Neuronal stem cell (in vitro differentiated cells): ENCODE measurements around the gene TGIF1.
A peak's percentile ranks its signal among the peaks of the same experiment; 100 is the strongest.

Experiments
- DNase-seq: peaks from one replicate; pipeline ENCODE4 v3.0.0-alpha.2; 2013; ENCODE audit warnings: low spot score
- H2AFZ ChIP-seq: one replicate; pipeline ENCODE4 v1.6.1; 2013; ENCODE audit warnings: mild to moderate bottlenecking, low read length, inconsistent platforms
- H2AK5ac ChIP-seq: 2 replicates; pipeline ENCODE4 v1.6.1; 2013; ENCODE audit warnings: low read depth, mild to moderate bottlenecking, inconsistent platforms, low read length, moderate library complexity, mixed read lengths
- H2BK120ac ChIP-seq: 2 replicates; pipeline ENCODE4 v1.6.1; 2013; ENCODE audit warnings: low read depth, mild to moderate bottlenecking, inconsistent platforms, low read length, moderate library complexity, mixed read lengths
- H2BK12ac ChIP-seq: one replicate; pipeline ENCODE4 v1.6.1; 2013; ENCODE audit warnings: low read length, inconsistent platforms
- H2BK15ac ChIP-seq: 2 replicates; pipeline ENCODE4 v1.6.1; 2013; ENCODE audit warnings: mild to moderate bottlenecking, low read length, inconsistent platforms, mixed read lengths
- H2BK5ac ChIP-seq: one replicate; pipeline ENCODE4 v1.6.1; 2013; ENCODE audit warnings: inconsistent platforms, mild to moderate bottlenecking, low read length, moderate library complexity
- H3K14ac ChIP-seq: one replicate; pipeline ENCODE4 v1.6.1; 2013; ENCODE audit warnings: low read length, inconsistent platforms
- H3K18ac ChIP-seq: 2 replicates; pipeline ENCODE4 v1.6.1; 2013; ENCODE audit warnings: low read length, inconsistent platforms
- H3K23ac ChIP-seq: 2 replicates; pipeline ENCODE4 v1.6.1; 2013; ENCODE audit warnings: low read depth, mild to moderate bottlenecking, mixed read lengths, low read length, inconsistent platforms; ENCODE audit not compliant: poor library complexity
- H3K27ac ChIP-seq: replicated peaks from 3 replicates; pipeline ENCODE4 v1.5.1; 2013; ENCODE audit warnings: low read length, inconsistent platforms
- H3K27me3 ChIP-seq, 3 experiments: 2 replicates each; pipeline ENCODE4 v1.6.1; 2013; ENCODE audit warnings: low read length in 3 of 3, mild to moderate bottlenecking in 2 of 3, inconsistent platforms in 1 of 3, low read depth in 1 of 3, mixed read lengths in 1 of 3, moderate library complexity in 1 of 3; ENCODE audit not compliant: control insufficient read depth in 3 of 3, insufficient read depth in 3 of 3
- H3K36me3 ChIP-seq, 2 donors: replicated peaks in 1 of 2; 2 replicates each; pipeline ENCODE4 v1.6.1; 2013; ENCODE audit warnings: low read length in 2 of 2; ENCODE audit not compliant: control insufficient read depth in 2 of 2, insufficient read depth in 2 of 2
- H3K4ac ChIP-seq: 2 replicates; pipeline ENCODE4 v1.6.1; 2013; ENCODE audit warnings: inconsistent platforms, mild to moderate bottlenecking, low read length, moderate library complexity
- H3K4me1 ChIP-seq, 2 donors: 1 replicate in 1 of 2; 2 replicates in 1 of 2; pipeline ENCODE4 v1.6.1; 2013; ENCODE audit warnings: low read length in 2 of 2, low read depth in 1 of 2; ENCODE audit not compliant: control insufficient read depth in 2 of 2, insufficient read depth in 1 of 2
- H3K4me2 ChIP-seq: one replicate; pipeline ENCODE4 v1.6.1; 2013; ENCODE audit warnings: mild to moderate bottlenecking, low read length, inconsistent platforms; ENCODE audit not compliant: insufficient read depth, poor library complexity, severe bottlenecking
- H3K4me3 ChIP-seq, 2 donors: 2 replicates each; pipeline ENCODE4 v1.5.1; 2013; ENCODE audit warnings: low read length in 2 of 2, mild to moderate bottlenecking in 2 of 2, inconsistent platforms in 1 of 2, moderate library complexity in 1 of 2
- H3K79me1 ChIP-seq: one replicate; pipeline ENCODE4 v1.6.1; 2013; ENCODE audit warnings: low read depth, mild to moderate bottlenecking, inconsistent platforms, low read length, moderate library complexity
- H3K9ac ChIP-seq: one replicate; pipeline ENCODE4 v1.6.1; 2013; ENCODE audit warnings: mild to moderate bottlenecking, low read depth, low read length, inconsistent platforms; ENCODE audit not compliant: poor library complexity
- H3K9me3 ChIP-seq, 2 donors: replicated peaks in 1 of 2; 2 replicates each; pipeline versions ENCODE3 to v1.6.1; 2013; ENCODE audit warnings: low read length in 2 of 2, mild to moderate bottlenecking in 2 of 2, inconsistent platforms in 1 of 2, low read depth in 1 of 2, mixed read lengths in 1 of 2, moderate library complexity in 1 of 2; ENCODE audit not compliant: control insufficient read depth in 2 of 2, insufficient read depth in 1 of 2
- H4K8ac ChIP-seq: one replicate; pipeline ENCODE4 v1.6.1; 2013; ENCODE audit warnings: low read depth, mild to moderate bottlenecking, inconsistent platforms, low read length, moderate library complexity
- H4K91ac ChIP-seq: one replicate; pipeline ENCODE4 v1.6.1; 2013; ENCODE audit warnings: low read length, low read depth, mild to moderate bottlenecking, inconsistent platforms; ENCODE audit not compliant: poor library complexity
- WGBS, 2 donors: extraction: QIAGEN DNeasy Blood & Tissue Kit; methylation state at CpG; one replicate each; pipeline ENCODE4 v1.1.7; 2013; ENCODE audit warnings: missing lambda C conversion rate in 2 of 2, mixed read lengths in 1 of 2; ENCODE audit not compliant: insufficient read length in 2 of 2, insufficient replicate concordance in 1 of 2; ENCODE audit errors: extremely low coverage in 2 of 2; 5-methylcytosine and 5-hydroxymethylcytosine counted together

Gene TGIF1

DNA sequence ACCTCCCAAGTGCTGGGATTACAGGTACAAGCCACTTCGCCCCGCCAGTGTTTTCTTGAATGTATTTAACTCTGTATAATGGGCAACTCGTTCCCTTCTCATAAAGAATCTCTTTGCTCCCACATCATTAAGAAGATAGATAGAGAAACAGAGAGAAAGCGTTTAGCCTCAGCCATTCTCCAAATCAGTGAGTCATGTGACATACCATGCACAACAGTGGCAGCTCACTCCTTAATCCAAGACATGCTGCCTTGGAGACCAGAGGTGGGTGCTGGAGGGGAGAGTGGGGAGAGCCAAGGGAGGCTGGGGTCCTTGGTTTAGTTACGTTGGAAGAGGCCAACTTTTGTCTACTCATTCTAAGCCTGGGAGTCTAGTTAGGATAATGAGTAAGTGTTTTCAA lies 54.7 kb downstream of the TGIF1 start:
- H4K8ac ChIP-seq: no peak overlapping the region
- no peak overlapping the region for H2AFZ ChIP-seq
- no peak overlapping the region for H3K9ac ChIP-seq
- no peak overlapping the region for H3K4me3 ChIP-seq
- no CpG with 5 or more reads among the region's 5 CpGs for WGBS, 2 donors
- H3K4me1 ChIP-seq: peaks cover 0 to 5% of the 10 kb centered on the region in 2 donors
- H4K91ac ChIP-seq: no peak overlapping the region
- H2BK5ac ChIP-seq: no peak overlapping the region
- no peak overlapping the region for H2BK15ac ChIP-seq
- peak overlapping the region; percentile 36 for H2AK5ac ChIP-seq
- no peak overlapping the region for H3K4ac ChIP-seq
- no peaks in the 10 kb centered on the region for H3K9me3 ChIP-seq
- H3K4me2 ChIP-seq: no peak overlapping the region
- peaks cover 0 to 2% (median 0%) of the 10 kb centered on the region in 3 experiments for H3K27me3 ChIP-seq
- H3K27ac ChIP-seq: no peak overlapping the region
- H3K14ac ChIP-seq: no peak overlapping the region
- H3K36me3 ChIP-seq: no peaks in the 10 kb centered on the region
- H3K79me1 ChIP-seq: no peaks in the 10 kb centered on the region
- H3K23ac ChIP-seq: no peak overlapping the region
- no peak overlapping the region for H3K18ac ChIP-seq
- no peak overlapping the region for H2BK120ac ChIP-seq
- DNase-seq: no peak
- no peak overlapping the region for H2BK12ac ChIP-seq

DNA sequence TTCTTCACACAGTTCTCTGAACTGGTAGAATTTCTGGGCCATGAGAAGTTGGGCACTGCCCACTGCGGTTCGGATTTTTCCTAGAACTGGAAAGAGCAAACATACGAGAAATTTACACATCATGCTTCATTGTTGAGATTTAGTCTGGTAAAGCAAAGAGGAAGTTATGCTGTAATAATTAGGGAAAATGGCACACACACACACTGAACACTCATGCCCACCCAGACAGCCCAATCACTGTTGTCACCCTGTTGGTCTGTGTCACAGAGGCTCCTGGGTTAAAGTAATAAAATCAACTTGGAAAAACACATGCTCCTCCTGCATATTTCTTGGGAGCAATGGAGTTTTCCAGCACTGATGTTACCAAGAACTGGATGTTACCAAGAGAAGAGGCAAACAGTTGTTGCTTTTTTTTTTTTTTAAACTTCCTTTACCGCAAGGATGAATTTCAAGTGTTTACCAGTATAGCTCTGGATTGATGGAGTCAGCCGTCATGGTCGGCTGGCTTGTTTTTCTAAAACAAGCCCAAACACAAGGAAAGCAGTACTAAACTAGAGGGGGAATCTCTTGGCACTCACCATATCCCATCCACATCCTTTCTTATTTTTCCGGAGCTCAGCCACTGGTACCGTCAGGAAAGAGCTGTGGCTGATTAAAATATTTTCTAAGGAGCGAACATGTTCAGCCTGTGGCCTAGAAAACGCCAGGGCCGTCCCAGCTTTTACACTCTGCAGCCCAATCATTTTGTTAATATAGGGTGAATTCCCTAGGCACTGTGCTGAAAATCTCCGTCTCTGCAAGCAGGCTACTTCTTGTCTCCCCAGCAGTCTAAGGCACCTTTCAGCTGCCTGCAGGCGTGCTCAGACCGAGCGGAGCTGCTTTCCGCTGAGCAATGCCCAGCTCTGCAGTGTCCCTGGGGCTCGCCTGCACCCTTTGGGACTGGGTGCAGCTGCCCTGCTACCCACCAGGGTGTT lies 58.9 kb downstream of the TGIF1 start:
- no peak overlapping the region for H3K4ac ChIP-seq
- H2BK15ac ChIP-seq: no peak overlapping the region
- WGBS, 2 donors: no CpG with 5 or more reads among the region's 17 CpGs
- H2BK12ac ChIP-seq: peak overlapping the region; percentile 33
- peak overlapping the region; percentile 38 for H3K18ac ChIP-seq
- H3K79me1 ChIP-seq: no peaks in the 10 kb centered on the region
- no peak overlapping the region for H3K9ac ChIP-seq
- H2AK5ac ChIP-seq: no peak overlapping the region
- no peak overlapping the region for H3K4me3 ChIP-seq
- H2BK5ac ChIP-seq: no peak overlapping the region
- peak overlapping the region; percentile 73 for H2AFZ ChIP-seq
- no peak for DNase-seq
- H3K36me3 ChIP-seq: no peaks in the 10 kb centered on the region
- no peak overlapping the region for H3K14ac ChIP-seq
- no peak overlapping the region for H2BK120ac ChIP-seq
- no peak overlapping the region for H4K91ac ChIP-seq
- H3K9me3 ChIP-seq: no peaks in the 10 kb centered on the region
- H3K27me3 ChIP-seq: no peaks in the 10 kb centered on the region
- no peak overlapping the region for H3K23ac ChIP-seq
- no peaks in the 10 kb centered on the region for H3K4me1 ChIP-seq
- no peak overlapping the region for H3K27ac ChIP-seq
- no peak overlapping the region for H4K8ac ChIP-seq
- no peak overlapping the region for H3K4me2 ChIP-seq
